HG03064 (cell line): ENCODE results near the gene NOXRED1.
"Not testable (repeated sequence)": the region's sequence is repeated elsewhere in the genome, so short reads cannot be mapped to it uniquely, and the experiment has no call there.

Experiments used
- ATAC-seq: cut with Tn5 transposase; IDR thresholded peaks from one replicate; pipeline ENCODE4 v1.9.1; 2021; ENCODE audit warnings: low read depth; ENCODE audit not compliant: unreplicated experiment

The NOXRED1 gene

GRCh38 chr14:77423423-77423822, at the start of gene NOXRED1:
Gene NOXRED1 (minus strand): TSS chr14:77423523. CDS start chr14:77422889, 634 bp downstream.
- ATAC-seq: no peak

GRCh38 chr14:77470224-77470870, 47.0 kb upstream of the NOXRED1 start:
- ATAC-seq: no peak

DNA sequence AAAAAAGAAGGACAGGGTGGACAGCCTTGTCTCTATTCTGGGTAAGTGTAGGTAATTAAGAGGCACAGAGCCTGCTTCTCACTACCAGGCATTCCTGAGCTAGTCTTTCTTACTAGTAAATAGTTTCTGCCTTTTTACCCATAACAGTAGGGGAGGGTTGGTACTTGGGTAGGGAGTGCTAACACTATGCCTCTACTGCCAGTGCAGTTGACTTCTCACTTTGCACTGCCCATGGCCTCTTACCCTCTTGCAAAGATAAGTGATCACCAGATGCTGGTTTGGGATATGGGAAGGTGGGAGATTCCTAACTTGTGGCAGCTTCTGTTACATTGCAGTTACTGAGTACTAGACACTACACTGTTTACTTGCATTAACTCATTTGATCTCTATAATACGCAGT, 46.2 kb upstream of the NOXRED1 start:
- ATAC-seq: no peak

- ATAC-seq: no peak
Measured at GRCh38 chr14:77469067-77469505, 45.8 kb upstream of the NOXRED1 start.

DNA sequence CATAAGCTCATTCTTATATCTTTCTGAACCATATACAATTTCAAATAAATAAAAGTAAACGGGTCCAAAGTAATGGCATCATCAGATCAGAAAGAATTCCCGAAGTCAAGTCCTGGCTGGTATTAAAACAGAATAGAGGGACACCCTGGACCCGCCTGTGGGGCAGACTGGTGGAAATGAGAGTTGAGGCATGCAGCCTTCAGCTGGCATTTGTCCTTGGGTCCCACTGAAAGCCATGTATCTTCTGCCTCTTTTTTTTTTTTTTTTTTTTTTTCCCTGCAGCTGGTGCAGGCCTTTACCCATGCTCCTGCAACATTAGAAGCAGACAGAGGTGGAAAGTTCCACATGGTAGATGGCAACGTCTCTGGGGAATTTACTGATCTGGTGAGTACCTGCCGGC, 44.5 kb upstream of the NOXRED1 start:
- ATAC-seq: no peak

DNA sequence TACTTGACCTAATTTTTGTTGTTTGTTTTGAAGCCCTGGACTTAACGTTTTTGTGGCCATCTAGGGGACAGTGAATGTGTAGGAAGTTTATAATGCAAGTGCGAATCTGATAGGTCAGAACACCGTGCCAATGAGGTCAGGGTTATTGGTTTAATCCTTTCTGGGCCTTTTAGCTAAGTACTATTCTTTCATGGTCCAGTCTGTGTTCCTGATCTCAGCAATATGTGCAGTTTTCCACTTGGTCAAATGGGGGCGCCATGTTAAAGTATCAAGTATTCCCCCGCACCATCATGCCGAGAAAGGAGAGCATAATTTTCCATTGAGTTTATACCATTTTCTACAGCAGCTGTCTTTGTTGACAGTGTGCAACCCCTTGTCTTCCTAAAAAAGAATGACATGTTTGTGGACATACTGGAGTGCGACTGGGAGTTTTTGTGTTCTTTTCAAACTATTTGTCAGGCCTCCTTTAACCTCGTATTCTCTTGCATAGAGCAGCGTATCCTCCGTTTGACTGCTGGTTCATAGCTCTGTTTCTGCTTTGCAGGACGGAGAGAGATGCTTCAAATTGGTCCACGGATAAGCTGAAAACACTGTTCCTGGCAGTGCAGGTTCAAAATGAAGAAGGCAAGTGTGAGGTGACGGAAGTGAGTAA, 35.9 kb upstream of the NOXRED1 start:
- no peak for ATAC-seq

- peak; percentile 20 for ATAC-seq
Measured at GRCh38 chr14:77458249-77458950, 35.1 kb upstream of the NOXRED1 start.

GRCh38 chr14:77457522-77458248, 34.4 kb upstream of the NOXRED1 start, which contains the start of the genes AHSA1 and VIPAS39:
Gene AHSA1 (plus strand): TSS chr14:77458093. CDS start chr14:77458190, 97 bp downstream.
Gene VIPAS39 (minus strand): TSS chr14:77457601. CDS start chr14:77454102, 3,499 bp downstream.
- ATAC-seq: peak; percentile 83

GRCh38 chr14:77457115-77457521, 33.8 kb upstream of the NOXRED1 start:
- ATAC-seq: no peak

DNA sequence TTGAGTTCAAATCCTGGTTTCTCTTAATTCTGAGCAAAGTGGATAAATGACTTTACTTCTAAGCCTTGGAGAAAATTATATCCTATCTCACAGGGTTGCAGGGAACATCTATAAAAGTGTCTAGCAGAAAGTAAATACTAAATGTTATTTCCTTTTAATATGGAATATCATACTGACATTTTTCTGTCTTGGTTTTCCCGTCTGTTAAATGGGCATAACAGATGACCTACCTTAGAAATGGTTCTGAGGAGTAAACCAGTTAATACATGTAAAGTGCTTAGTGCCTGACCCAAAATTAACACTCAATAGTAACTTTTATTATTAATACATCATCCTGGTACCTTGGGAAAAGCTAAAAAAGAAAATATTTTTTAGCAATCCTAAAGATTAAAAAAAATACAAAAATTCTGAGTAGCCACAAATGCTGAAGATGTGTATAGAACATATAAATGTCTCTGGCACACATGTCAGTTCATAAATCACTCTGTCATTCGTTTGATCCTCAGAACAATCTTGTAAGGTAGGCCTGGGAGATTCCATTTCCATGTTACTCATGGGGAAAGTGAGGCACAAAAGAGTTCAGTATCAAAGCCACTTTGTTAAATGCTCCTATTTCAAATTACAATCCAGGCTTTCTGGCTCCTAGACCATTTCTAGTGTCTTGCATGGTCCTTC, 32.8 kb upstream of the NOXRED1 start:
- ATAC-seq: no peak

- ATAC-seq: no peak
Measured at GRCh38 chr14:77442196-77442595, 18.9 kb upstream of the NOXRED1 start.

DNA sequence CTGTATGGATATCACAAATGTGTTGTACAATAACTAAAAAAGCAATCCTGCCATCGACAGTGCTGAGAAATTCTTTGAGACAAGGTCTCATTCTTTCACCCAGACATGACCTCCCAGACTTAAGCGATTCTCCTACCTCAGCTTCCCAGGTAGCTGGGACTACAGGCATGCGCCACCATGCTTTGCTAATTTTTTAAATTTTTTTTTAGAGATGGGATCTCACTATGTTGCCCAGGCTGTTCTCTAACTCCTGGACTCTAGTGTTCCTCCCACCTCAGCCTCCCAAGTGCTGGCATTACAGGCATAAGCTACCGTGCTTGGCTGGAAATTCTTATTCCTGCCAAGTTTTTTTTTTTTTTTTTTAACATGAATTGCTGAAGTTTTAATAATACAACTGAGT, 16.5 kb upstream of the NOXRED1 start:
- no peak for ATAC-seq

- ATAC-seq: no peak
Measured at GRCh38 chr14:77438596-77438995, 15.3 kb upstream of the NOXRED1 start.

GRCh38 chr14:77436042-77436441, 12.7 kb upstream of the NOXRED1 start:
- ATAC-seq: no peak

DNA sequence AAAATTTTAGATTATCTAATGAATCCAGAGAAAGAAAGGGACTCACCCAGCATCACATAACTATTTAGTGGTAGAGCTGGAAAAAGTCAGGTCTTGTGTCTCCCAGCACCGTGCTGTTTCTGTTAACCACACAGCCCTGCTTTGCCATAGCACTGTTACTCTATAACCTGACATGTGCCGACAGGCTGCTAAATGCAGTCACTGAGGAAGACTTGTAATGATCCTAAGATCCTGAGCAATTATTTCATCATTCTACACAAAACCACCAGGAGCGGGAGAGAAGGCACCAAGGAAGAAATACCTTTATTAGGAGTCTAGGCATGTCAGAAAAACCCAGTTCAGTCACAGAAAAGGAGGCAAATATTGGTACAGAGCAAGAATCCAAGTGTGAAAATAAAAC, 3.1 kb upstream of the NOXRED1 start:
- ATAC-seq: no peak

GRCh38 chr14:77424862-77425261, 1.5 kb upstream of the NOXRED1 start:
- no peak for ATAC-seq

GRCh38 chr14:77421201-77421600, 2.1 kb downstream of the NOXRED1 start:
- ATAC-seq: no peak

GRCh38 chr14:77416836-77417235, 6.5 kb downstream of the NOXRED1 start:
- ATAC-seq: no peak

DNA sequence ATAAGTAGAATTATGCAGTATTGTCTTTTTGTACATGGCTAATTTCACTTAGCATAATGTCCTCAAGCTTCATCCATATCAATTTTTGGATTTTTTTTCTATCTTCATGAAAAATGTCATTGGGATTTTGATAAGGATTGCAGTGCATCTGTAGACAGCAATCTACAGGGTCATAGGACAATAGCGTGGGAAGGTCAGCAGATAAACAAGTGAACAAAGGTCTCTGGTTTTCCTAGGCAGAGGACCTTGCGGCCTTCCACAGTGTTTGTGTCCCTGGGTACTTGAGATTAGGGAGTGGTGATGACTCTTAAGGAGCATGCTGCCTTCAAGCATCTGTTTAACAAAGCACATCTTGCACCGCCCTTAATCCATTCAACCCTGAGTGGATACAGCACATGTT, 7.2 kb downstream of the NOXRED1 start:
- not testable (repeated sequence) for ATAC-seq

DNA sequence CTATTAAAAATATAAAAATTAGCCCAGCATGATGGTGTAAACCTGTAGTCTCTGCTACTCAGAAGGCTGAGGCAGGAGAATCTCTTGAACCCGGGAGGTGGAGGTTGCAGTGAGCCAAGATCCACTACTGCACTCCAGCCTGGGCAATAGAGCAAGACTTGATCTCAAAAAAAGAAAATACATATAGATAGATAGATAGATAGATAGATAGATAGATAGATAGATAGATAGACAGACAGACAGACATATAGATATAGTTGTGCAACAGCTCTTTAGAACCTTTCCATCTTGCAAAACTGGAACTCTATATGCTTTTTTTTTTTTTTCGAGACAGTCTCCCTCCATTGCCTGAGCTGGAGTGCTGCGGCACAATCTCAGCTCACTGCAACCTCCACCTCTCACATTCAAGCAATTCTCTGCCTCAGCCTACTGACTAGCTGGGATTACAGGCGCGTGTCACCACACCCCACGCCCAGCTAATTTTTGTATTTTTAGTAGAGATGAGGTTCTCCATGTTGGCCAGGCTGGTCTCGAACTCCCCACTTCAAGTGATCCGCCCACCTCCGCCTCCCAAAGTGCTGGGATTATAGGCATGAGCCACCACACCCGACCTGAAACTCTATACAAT, 7.8 kb downstream of the NOXRED1 start:
- not testable (repeated sequence) for ATAC-seq
